Activated CD4-positive, alpha-beta memory T cell treated with anti-CD3 and anti-CD28 coated beads for 36 hours (primary cell): ENCODE data around the gene GRAPL. TPM values are rescaled to one million over a fixed set of nuclear protein-coding genes. Genes with fewer than 3 reads are reported as not detected.
"Not testable (repeated sequence)": the region's sequence is repeated elsewhere in the genome, so short reads cannot be mapped to it uniquely, and the experiment has no call there.

Source experiments
- CTCF ChIA-PET: fragments of 350-600 bp; sonication (Branson Sonifier 250); formaldehyde crosslinking; loops from one replicate; lab custom pipeline; 2021; ENCODE audit warnings: antibody characterized with exemption, inconsistent platforms; lab: Charles Lee
- POLR2A ChIA-PET: fragments of 350-600 bp; sonication (Branson Sonifier 250); formaldehyde crosslinking; loops from one replicate; lab custom pipeline; 2021; ENCODE audit warnings: antibody characterized with exemption; lab: Charles Lee
- DNase-seq: peaks from one replicate; pipeline ENCODE4 v3.0.0-alpha.2; 2020
- H3K27ac Mint-ChIP-seq: one replicate; pipeline ENCODE4 v1.8.0; 2021; ENCODE audit warnings: mixed read lengths
- H3K27me3 Mint-ChIP-seq: one replicate; pipeline ENCODE4 v1.8.0; 2021; ENCODE audit warnings: mixed read lengths
- H3K36me3 Mint-ChIP-seq: one replicate; pipeline ENCODE4 v1.8.0; 2021; ENCODE audit warnings: mixed read lengths
- H3K4me1 Mint-ChIP-seq: one replicate; pipeline ENCODE4 v1.8.0; 2021; ENCODE audit warnings: low read depth, mixed read lengths
- H3K4me3 Mint-ChIP-seq: one replicate; pipeline ENCODE4 v1.8.0; 2021; ENCODE audit warnings: mild to moderate bottlenecking, mixed read lengths
- H3K9me3 Mint-ChIP-seq: one replicate; pipeline ENCODE4 v1.8.0; 2021; ENCODE audit warnings: mixed read lengths
- intact Hi-C: fragments of 100-400 bp; cut with micrococcal nuclease; formaldehyde crosslinking; loops from one replicate; pipeline ENCODE4 v1.15.1; 2023
- total RNA-seq, 2 experiments: library from RNA; stranded (reverse); gene quantifications; one replicate each; pipeline ENCODE4 v1.2.3, GENCODE V29; 2021

GRAPL gene
- total RNA-seq, 2 experiments from 2014 or later: 3.2 to 3.5 TPM

- H3K9me3 Mint-ChIP-seq, H3K36me3 Mint-ChIP-seq, DNase-seq, H3K27me3 Mint-ChIP-seq, POLR2A ChIA-PET, CTCF ChIA-PET, intact Hi-C loops, H3K4me3 Mint-ChIP-seq, H3K4me1 Mint-ChIP-seq, H3K27ac Mint-ChIP-seq: not testable (repeated sequence)
Measured at GRCh38 chr17:19118695-19119094, 8.7 kb upstream of the GRAPL start.

GRCh38 chr17:19125289-19125688, 2.1 kb upstream of the GRAPL start:
- H3K4me3 Mint-ChIP-seq, H3K27ac Mint-ChIP-seq, H3K4me1 Mint-ChIP-seq, H3K9me3 Mint-ChIP-seq, H3K27me3 Mint-ChIP-seq, H3K36me3 Mint-ChIP-seq, DNase-seq, POLR2A ChIA-PET, CTCF ChIA-PET, intact Hi-C loops: not testable (repeated sequence)

DNA sequence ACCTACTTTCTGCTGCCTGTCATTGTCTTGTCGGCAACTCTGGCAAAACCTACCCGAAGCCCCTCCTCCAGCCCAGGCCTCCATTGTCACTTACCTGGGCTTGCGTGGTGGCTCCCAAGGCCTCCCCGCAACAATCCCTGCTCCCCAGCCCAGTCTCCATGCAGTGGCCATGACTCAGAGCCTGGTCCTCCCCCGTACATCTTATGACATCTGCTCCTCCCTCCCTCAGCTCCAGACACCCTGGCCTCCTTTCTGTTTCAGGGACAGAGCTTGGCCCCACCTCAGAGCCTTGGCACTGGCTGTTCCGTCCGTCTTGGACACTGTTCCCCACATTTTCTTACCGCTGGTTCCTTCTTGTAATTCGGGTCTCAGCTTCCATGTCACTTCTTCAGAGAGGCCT, 2.1 kb downstream of the GRAPL start:
- H3K36me3 Mint-ChIP-seq, POLR2A ChIA-PET, DNase-seq, H3K9me3 Mint-ChIP-seq, H3K4me3 Mint-ChIP-seq, intact Hi-C loops, CTCF ChIA-PET, H3K27me3 Mint-ChIP-seq, H3K27ac Mint-ChIP-seq, H3K4me1 Mint-ChIP-seq: not testable (repeated sequence)

GRCh38 chr17:19131108-19131507, 3.7 kb downstream of the GRAPL start:
- H3K4me3 Mint-ChIP-seq, CTCF ChIA-PET, H3K36me3 Mint-ChIP-seq: not testable (repeated sequence)

DNA sequence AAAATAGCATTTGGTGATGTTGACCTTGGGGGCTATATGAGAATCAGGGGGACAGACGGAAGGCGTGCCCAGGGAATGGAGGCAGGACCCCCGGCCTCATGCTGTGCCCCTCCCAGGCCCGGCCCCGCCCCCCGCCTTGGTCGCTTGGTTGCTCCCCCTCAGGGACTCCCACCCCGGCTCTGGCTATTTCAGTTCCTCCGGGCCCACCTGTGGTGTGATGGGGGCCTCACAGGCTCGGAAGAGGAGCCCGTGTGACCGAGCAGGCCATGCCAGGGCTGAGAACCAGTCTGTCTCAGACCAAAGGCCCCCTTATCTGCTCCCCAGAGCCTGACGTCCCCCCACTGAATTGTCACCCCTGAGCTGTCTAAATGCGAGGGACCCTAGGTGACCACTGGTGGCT, 4.4 kb downstream of the GRAPL start:
- intact Hi-C loops, H3K27me3 Mint-ChIP-seq, H3K36me3 Mint-ChIP-seq, POLR2A ChIA-PET, H3K9me3 Mint-ChIP-seq, H3K4me3 Mint-ChIP-seq, CTCF ChIA-PET, H3K27ac Mint-ChIP-seq, H3K4me1 Mint-ChIP-seq, DNase-seq: not testable (repeated sequence)

More at GRCh38 chr17:19131108-19131507, 3.7 kb downstream of the GRAPL start:
- DNase-seq, H3K27ac Mint-ChIP-seq, H3K4me1 Mint-ChIP-seq, H3K27me3 Mint-ChIP-seq, H3K9me3 Mint-ChIP-seq, POLR2A ChIA-PET, intact Hi-C loops: not testable (repeated sequence)

- H3K36me3 Mint-ChIP-seq, DNase-seq, H3K4me3 Mint-ChIP-seq, H3K27ac Mint-ChIP-seq, H3K27me3 Mint-ChIP-seq, H3K4me1 Mint-ChIP-seq, H3K9me3 Mint-ChIP-seq, POLR2A ChIA-PET, CTCF ChIA-PET, intact Hi-C loops: not testable (repeated sequence)
Measured at GRCh38 chr17:19133793-19134192, 6.4 kb downstream of the GRAPL start.

GRCh38 chr17:19135391-19135790, 8.0 kb downstream of the GRAPL start:
- H3K36me3 Mint-ChIP-seq, DNase-seq, POLR2A ChIA-PET, H3K27ac Mint-ChIP-seq, H3K27me3 Mint-ChIP-seq, CTCF ChIA-PET, H3K4me3 Mint-ChIP-seq, H3K9me3 Mint-ChIP-seq, H3K4me1 Mint-ChIP-seq, intact Hi-C loops: not testable (repeated sequence)

- not testable (repeated sequence) for H3K27ac Mint-ChIP-seq
Measured at GRCh38 chr17:19136138-19136537, 8.7 kb downstream of the GRAPL start.

DNA sequence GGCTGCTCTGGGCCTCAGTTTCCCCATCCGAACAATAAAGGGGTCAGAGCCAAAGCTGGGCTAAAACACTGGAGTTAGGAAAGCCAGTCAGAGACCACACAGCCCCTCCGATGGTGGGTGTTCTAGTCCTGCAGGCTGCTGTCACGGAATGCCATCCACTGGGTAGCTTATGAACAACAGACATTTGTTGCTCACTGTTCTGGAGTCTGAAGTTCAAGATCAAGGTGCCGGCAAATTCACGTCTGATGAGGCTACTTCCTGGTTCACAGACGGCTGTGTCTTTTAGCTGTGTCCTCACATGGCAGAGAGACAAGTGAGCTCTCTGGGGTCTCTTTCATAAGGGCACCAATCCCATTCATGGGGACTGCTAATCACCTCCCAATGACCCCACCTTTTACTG, 9.2 kb downstream of the GRAPL start:
- H3K4me3 Mint-ChIP-seq, H3K9me3 Mint-ChIP-seq, H3K36me3 Mint-ChIP-seq, H3K27me3 Mint-ChIP-seq, intact Hi-C loops, CTCF ChIA-PET, DNase-seq, POLR2A ChIA-PET, H3K27ac Mint-ChIP-seq, H3K4me1 Mint-ChIP-seq: not testable (repeated sequence)

More at GRCh38 chr17:19136138-19136537, 8.7 kb downstream of the GRAPL start:
- H3K9me3 Mint-ChIP-seq, CTCF ChIA-PET, DNase-seq, H3K4me1 Mint-ChIP-seq, H3K27me3 Mint-ChIP-seq, POLR2A ChIA-PET, H3K36me3 Mint-ChIP-seq, H3K4me3 Mint-ChIP-seq, intact Hi-C loops: not testable (repeated sequence)

GRCh38 chr17:19137959-19138358, 10.6 kb downstream of the GRAPL start:
- H3K27ac Mint-ChIP-seq, H3K4me3 Mint-ChIP-seq, intact Hi-C loops, DNase-seq, POLR2A ChIA-PET, H3K36me3 Mint-ChIP-seq, CTCF ChIA-PET, H3K9me3 Mint-ChIP-seq, H3K4me1 Mint-ChIP-seq, H3K27me3 Mint-ChIP-seq: not testable (repeated sequence)

DNA sequence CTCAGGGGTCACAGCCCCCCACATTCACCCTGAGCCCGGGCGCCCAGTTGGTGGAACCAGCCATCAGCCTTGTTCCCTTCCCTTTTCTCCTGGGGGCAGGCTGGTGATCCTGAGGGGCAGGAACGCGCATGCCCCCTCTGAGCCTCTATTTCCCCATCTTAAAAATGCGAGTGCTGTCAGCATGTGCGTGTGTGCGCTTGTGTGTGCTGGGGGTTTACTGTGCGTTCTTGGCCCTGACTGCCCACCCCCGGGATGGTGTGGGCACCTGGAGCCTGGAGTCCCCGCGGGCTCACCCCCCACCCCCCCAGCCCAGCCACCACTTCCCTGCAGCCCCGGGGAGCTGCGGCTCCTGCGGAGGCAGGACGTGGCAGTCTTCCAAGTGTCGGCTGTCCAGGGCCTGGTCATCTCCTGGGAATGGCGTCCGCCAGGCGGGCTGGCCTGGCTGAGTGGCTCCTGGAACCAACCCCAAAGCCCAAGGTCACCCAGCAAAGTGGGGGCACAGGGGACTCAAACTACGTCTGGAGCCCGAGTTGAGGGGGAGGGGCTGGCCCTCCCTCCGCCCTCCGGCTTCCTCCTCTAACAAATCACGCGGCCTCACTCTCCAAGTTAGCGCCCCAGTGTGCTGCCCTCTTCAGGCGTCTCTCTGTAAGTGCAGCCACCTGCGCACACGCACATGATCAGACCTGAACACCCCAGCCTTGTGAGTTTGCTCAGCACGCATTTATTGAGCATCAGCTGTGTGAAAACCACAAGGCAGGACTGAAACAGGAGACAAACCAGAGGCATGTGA, 14.2 kb downstream of the GRAPL start:
- H3K9me3 Mint-ChIP-seq, H3K4me1 Mint-ChIP-seq, H3K27ac Mint-ChIP-seq, CTCF ChIA-PET, H3K36me3 Mint-ChIP-seq, POLR2A ChIA-PET, intact Hi-C loops, H3K27me3 Mint-ChIP-seq, DNase-seq, H3K4me3 Mint-ChIP-seq: not testable (repeated sequence)

- intact Hi-C loops, H3K27ac Mint-ChIP-seq, H3K9me3 Mint-ChIP-seq, H3K4me3 Mint-ChIP-seq, H3K4me1 Mint-ChIP-seq, H3K27me3 Mint-ChIP-seq, POLR2A ChIA-PET, CTCF ChIA-PET, H3K36me3 Mint-ChIP-seq: not testable (repeated sequence)
- peak; percentile 58 for DNase-seq
Measured at GRCh38 chr17:19142419-19142818, 15.0 kb downstream of the GRAPL start.

- POLR2A ChIA-PET, H3K4me1 Mint-ChIP-seq, H3K36me3 Mint-ChIP-seq, intact Hi-C loops, DNase-seq, H3K4me3 Mint-ChIP-seq, H3K27ac Mint-ChIP-seq, H3K27me3 Mint-ChIP-seq, CTCF ChIA-PET, H3K9me3 Mint-ChIP-seq: not testable (repeated sequence)
Measured at GRCh38 chr17:19143097-19143777, 15.8 kb downstream of the GRAPL start.
